Measurements from ENCODE around the gene PLEKHN1.

DNA sequence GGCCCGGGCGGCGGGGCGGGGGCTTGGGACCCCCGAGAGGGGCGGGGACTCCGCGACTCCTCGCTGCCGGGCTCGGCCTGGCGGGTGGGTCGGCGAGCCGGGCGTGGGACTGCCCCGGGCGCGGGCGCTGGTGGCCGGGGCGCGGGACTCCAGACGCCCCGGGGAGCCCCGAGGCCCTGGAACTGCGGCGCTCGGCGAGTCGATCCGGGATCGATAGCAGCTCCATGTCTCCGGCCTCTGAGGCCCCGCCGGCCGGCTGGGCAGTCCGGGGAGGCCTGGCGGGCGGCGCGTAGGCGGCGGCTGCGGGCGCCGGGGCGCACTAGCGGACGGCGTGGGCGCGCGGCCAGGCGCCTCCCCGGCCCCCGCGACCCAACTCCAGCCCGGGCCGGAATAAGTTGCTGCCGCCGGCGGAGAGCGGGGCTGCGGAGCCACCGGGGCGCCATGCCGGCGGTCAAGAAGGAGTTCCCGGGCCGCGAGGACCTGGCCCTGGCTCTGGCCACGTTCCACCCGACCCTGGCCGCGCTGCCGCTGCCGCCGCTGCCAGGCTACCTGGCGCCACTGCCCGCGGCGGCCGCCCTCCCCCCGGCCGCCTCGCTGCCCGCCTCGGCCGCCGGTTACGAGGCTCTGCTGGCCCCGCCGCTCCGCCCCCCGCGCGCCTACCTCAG lies 42.2 kb upstream of the PLEKHN1 start:
- TF ChIP-seq, protein P1, sequence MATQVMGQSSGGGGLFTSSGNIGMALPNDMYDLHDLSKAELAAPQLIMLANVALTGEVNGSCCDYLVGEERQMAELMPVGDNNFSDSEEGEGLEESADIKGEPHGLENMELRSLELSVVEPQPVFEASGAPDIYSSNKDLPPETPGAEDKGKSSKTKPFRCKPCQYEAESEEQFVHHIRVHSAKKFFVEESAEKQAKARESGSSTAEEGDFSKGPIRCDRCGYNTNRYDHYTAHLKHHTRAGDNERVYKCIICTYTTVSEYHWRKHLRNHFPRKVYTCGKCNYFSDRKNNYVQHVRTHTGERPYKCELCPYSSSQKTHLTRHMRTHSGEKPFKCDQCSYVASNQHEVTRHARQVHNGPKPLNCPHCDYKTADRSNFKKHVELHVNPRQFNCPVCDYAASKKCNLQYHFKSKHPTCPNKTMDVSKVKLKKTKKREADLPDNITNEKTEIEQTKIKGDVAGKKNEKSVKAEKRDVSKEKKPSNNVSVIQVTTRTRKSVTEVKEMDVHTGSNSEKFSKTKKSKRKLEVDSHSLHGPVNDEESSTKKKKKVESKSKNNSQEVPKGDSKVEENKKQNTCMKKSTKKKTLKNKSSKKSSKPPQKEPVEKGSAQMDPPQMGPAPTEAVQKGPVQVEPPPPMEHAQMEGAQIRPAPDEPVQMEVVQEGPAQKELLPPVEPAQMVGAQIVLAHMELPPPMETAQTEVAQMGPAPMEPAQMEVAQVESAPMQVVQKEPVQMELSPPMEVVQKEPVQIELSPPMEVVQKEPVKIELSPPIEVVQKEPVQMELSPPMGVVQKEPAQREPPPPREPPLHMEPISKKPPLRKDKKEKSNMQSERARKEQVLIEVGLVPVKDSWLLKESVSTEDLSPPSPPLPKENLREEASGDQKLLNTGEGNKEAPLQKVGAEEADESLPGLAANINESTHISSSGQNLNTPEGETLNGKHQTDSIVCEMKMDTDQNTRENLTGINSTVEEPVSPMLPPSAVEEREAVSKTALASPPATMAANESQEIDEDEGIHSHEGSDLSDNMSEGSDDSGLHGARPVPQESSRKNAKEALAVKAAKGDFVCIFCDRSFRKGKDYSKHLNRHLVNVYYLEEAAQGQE (IDR thresholded peaks at IDR 0.05; ENCODE audit: low read depth, low read length): no peak
- TF ChIP-seq, protein P2, sequence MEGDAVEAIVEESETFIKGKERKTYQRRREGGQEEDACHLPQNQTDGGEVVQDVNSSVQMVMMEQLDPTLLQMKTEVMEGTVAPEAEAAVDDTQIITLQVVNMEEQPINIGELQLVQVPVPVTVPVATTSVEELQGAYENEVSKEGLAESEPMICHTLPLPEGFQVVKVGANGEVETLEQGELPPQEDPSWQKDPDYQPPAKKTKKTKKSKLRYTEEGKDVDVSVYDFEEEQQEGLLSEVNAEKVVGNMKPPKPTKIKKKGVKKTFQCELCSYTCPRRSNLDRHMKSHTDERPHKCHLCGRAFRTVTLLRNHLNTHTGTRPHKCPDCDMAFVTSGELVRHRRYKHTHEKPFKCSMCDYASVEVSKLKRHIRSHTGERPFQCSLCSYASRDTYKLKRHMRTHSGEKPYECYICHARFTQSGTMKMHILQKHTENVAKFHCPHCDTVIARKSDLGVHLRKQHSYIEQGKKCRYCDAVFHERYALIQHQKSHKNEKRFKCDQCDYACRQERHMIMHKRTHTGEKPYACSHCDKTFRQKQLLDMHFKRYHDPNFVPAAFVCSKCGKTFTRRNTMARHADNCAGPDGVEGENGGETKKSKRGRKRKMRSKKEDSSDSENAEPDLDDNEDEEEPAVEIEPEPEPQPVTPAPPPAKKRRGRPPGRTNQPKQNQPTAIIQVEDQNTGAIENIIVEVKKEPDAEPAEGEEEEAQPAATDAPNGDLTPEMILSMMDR (IDR thresholded peaks at IDR 0.05): no peak
- TF ChIP-seq MXI1 (IDR thresholded peaks at IDR 0.05; ENCODE audit: low read depth, low read length): no peak

All from SK-N-SH (cell line).